ENCODE data around the gene SDR39U1. TPM values are rescaled to one million over a fixed set of nuclear protein-coding genes. Genes with fewer than 3 reads are reported as not detected.

SDR39U1 gene
- total RNA-seq, 1 donor from 2014 or later, result 34.6 TPM

DNA sequence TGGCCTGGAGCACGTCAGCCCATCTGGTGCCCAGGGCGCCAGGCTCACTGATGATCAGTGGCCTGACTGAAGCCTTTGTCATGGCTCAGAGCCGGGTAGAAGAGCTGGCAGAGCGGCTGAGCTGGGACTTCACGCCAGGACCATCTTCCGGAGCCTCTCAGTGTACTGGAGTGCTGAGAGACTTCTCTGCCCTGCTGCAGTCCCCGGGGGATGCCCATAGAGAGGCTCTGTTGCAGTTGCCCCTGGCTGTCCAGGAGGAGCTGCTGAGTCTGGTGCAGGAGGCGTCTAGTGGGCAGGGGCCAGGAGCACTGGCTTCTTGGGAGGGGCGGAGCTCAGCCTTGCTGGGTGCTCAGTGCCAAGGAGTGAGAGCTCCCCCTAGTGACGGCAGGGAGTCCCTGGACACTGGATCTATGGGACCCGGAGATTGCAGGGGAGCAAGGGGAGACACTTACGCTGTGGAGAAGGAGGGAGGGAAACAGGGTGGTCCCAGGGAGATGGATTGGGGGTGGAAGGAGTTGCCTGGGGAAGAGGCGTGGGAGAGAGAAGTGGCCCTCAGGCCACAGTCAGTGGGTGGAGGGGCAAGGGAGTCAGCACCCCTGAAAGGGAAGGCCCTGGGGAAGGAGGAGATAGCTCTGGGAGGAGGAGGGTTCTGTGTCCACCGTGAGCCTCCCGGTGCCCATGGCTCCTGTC is 10.9 kb downstream of the SDR39U1 start:
- peak overlapping the region; percentile 88 for H3K4me3 Mint-ChIP-seq (ENCODE audit: unreplicated experiment)
- TF ChIP-seq, protein P1, sequence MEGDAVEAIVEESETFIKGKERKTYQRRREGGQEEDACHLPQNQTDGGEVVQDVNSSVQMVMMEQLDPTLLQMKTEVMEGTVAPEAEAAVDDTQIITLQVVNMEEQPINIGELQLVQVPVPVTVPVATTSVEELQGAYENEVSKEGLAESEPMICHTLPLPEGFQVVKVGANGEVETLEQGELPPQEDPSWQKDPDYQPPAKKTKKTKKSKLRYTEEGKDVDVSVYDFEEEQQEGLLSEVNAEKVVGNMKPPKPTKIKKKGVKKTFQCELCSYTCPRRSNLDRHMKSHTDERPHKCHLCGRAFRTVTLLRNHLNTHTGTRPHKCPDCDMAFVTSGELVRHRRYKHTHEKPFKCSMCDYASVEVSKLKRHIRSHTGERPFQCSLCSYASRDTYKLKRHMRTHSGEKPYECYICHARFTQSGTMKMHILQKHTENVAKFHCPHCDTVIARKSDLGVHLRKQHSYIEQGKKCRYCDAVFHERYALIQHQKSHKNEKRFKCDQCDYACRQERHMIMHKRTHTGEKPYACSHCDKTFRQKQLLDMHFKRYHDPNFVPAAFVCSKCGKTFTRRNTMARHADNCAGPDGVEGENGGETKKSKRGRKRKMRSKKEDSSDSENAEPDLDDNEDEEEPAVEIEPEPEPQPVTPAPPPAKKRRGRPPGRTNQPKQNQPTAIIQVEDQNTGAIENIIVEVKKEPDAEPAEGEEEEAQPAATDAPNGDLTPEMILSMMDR (IDR thresholded peaks at IDR 0.05), result peak; percentile 98
- no peaks in the 10 kb centered on the region for H3K9me3 Mint-ChIP-seq (ENCODE audit: low read depth)
- H3K27ac Mint-ChIP-seq (ENCODE audit: unreplicated experiment), result peak overlapping the region; percentile 97
- peaks cover 40% of the 10 kb centered on the region for H3K4me1 Mint-ChIP-seq (ENCODE audit: low read depth)
- peaks cover 18% of the 10 kb centered on the region for H3K36me3 Mint-ChIP-seq (ENCODE audit: low read depth)
- DNase-seq (ENCODE audit: low spot score), result peak; percentile 95
- no peaks in the 10 kb centered on the region for H3K27me3 Mint-ChIP-seq (ENCODE audit: low read depth)

DNA sequence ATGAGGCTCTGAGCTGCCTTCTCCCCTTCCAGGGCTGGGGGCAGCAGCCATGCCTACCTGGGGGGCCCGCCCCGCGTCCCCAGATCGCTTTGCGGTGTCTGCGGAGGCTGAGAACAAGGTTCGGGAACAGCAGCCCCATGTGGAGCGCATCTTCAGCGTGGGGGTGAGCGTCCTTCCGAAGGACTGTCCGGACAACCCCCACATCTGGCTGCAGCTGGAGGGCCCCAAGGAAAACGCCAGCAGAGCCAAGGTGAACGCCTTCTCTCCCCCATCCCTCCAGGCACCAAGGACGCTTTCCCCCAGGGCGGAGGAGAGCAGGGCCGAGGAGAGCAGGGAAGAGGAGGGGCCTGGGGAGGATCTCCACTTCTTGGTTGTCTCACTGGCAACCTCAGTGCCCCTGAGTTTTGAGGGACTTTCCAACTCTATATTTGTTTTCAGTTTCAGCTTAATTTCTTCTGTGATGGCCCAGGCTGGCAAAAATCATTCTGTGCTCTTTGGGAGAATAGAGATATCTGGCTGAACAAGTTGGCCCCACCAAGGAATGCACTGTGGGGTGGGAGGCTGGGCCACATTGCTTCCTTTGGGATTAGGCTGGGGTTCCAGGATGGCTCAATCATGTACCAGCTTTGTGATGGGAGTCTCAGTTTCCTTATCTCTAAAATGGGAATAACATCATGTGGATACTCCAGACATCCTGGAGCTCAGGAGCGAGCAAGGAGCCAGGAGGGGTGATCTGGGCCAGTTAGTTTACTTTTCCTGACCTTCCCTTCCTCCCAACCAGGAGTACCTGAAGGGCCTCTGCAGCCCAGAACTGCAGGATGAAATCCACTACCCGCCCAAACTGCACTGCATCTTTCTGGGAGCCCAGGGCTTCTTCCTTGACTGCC is 11.7 kb downstream of the SDR39U1 start:
- Mint-ChIP-seq H3K27ac (ENCODE audit: unreplicated experiment) (peak overlapping the region; percentile 97), H3K27me3 (ENCODE audit: low read depth) (no peaks in the 10 kb centered on the region), H3K36me3 (ENCODE audit: low read depth) (peaks cover 17% of the 10 kb centered on the region), H3K4me3 (ENCODE audit: unreplicated experiment) (peak overlapping the region; percentile 88), H3K9me3 (ENCODE audit: low read depth) (no peaks in the 10 kb centered on the region), H3K4me1 (ENCODE audit: low read depth) (peaks cover 45% of the 10 kb centered on the region)
- TF ChIP-seq, protein P1 (IDR thresholded peaks at IDR 0.05), result no peak
- peak; percentile 54 for DNase-seq (ENCODE audit: low spot score)

DNA sequence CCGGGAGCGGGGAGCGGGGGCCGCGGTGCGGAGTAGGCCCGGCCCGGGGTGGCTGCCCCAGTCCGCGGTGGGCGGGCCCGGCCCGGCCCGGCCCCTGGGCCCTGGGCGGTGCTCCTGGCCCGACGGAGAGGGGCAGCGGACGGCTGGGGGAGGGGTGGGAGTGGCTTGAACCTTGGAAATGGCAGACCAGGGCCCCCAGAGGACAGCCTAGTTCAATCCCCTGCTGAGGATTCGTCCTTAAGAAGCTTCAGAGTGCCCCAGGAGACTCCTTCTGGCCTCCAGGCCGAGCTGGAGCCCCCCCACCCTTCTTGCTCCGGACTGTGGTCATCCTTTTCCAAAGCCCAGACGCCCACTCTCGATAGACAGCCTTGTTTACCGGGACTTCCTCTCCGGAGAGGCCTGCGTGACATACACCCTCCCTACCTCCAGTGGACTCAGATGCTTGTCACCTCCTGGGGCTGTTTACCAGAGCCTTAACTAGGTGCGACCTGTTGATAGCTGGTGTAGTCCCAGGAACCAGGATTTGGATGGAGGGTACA is 12.4 kb downstream of the SDR39U1 start:
- Mint-ChIP-seq H3K4me1 (ENCODE audit: low read depth) (peaks cover 48% of the 10 kb centered on the region), H3K27ac (ENCODE audit: unreplicated experiment) (peak overlapping the region; percentile 97), H3K27me3 (ENCODE audit: low read depth) (no peaks in the 10 kb centered on the region), H3K36me3 (ENCODE audit: low read depth) (peaks cover 17% of the 10 kb centered on the region), H3K9me3 (ENCODE audit: low read depth) (peaks cover 1% of the 10 kb centered on the region), H3K4me3 (ENCODE audit: unreplicated experiment) (peak overlapping the region; percentile 88)
- TF ChIP-seq, protein P1 (IDR thresholded peaks at IDR 0.05), result no peak
- peak; percentile 86 for DNase-seq (ENCODE audit: low spot score)

DNA sequence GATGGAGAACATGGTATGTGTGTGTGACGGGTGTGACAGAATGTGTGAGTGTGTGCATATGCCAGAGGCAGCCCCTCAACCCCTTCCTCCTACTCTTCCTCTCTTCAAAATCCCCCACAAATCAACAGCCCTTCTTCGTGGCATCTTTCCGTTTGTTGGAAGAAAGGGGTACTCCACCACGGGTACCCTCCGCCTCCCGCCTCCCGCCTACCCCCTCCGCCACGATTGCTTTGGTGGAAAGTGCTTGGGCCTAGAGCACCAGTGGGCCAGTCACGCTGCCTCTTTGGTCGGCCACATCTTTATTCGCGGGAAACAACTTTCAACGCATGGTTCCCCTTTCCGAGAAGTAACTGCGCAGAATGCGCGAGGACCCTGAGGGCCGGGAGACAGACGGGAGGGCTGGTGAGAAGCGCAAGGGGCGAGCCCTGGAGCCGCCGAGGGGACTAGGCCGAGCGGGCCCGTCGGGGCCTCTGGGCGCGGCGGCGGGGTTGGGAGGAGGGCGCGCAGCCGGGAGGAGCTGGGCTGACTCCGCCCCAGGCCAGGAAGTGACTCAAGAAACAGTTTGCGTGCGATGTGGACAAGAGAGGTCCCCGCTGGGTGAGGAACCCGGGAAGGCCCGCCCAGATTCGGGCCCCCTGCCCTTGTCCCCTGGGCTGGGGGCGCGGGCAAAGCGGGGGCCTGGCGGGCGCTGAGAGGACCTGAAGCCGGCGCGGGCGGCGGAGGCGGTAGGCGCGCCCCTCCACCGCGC is 13.0 kb downstream of the SDR39U1 start, which contains the start of the genes CBLN3 and KHNYN:
TSS of gene CBLN3 (minus strand) at position 274 of the 748 bp plus-strand sequence. CDS start 614 bp downstream, outside the sequence.
TSS of gene KHNYN (plus strand) at position 560 of the 748 bp plus-strand sequence. CDS start 777 bp downstream, outside the sequence.
- peak; percentile 97 for DNase-seq (ENCODE audit: low spot score)
- Mint-ChIP-seq H3K9me3 (ENCODE audit: low read depth) (peaks cover 3% of the 10 kb centered on the region), H3K27ac (ENCODE audit: unreplicated experiment) (peak within 1 kb of the TSS; percentile 98), H3K4me3 (ENCODE audit: unreplicated experiment) (peak within 1 kb of the TSS; percentile 88), H3K4me1 (ENCODE audit: low read depth) (peaks cover 54% of the 10 kb centered on the region), H3K27me3 (ENCODE audit: low read depth) (no peaks in the 10 kb centered on the region), H3K36me3 (ENCODE audit: low read depth) (peaks cover 17% of the 10 kb centered on the region)
- TF ChIP-seq, protein P1 (IDR thresholded peaks at IDR 0.05), result no peak
